ENCODE results near the gene ASB12.
"Not testable (repeated sequence)": the region's sequence is repeated elsewhere in the genome, so short reads cannot be mapped to it uniquely, and the experiment has no call there.

ASB12 gene, protein sequence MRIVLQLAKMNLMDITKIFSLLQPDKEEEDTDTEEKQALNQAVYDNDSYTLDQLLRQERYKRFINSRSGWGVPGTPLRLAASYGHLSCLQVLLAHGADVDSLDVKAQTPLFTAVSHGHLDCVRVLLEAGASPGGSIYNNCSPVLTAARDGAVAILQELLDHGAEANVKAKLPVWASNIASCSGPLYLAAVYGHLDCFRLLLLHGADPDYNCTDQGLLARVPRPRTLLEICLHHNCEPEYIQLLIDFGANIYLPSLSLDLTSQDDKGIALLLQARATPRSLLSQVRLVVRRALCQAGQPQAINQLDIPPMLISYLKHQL

DNA sequence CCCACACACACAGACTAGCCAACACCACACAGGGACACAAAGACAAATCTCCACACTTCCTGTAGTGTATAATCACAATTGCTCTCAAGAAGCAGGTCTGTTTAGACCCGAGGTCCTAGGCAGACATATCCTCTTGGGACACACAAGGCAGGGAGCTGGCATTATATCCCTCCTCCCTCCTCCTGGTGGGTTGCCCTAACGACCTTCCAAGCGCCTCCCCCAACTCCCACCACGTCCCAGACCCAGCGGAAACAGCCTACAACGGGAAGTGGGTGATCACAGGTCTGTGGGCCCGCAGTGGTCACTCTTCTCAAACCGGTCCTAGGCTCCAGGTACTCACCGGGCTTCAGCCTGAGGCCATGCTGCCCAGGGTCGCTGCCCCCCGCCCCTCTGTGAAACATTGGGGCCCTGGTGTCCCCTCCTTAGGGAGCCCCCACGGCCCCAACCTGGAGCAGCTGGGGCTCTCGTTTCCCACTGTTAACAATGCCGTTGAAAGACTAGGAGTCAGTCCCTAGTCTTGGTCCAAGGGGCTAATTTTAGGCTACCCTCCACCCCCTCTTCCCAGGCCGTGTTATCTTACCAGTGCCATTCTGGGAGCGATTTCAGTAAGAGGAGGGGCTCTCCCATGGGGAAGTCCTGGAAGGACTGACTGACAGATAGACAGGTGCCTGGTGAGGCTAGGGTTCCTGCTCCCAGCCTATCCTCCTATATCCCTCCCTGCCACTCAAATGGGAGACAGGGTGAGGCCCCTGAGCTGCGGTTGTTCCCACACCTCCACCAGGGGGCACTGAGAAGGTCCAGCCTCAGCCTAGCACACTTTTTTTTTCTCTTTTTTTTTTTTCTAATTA, at the start of gene ASB12:
Gene ASB12 (minus strand): TSS at position 485 of the 848 bp plus-strand sequence. CDS start 4,957 bp downstream, outside the sequence.
- no peak for DNase-seq (ENCODE audit: insufficient read length, low spot score)
- FAIRE-seq, result no peak

DNA sequence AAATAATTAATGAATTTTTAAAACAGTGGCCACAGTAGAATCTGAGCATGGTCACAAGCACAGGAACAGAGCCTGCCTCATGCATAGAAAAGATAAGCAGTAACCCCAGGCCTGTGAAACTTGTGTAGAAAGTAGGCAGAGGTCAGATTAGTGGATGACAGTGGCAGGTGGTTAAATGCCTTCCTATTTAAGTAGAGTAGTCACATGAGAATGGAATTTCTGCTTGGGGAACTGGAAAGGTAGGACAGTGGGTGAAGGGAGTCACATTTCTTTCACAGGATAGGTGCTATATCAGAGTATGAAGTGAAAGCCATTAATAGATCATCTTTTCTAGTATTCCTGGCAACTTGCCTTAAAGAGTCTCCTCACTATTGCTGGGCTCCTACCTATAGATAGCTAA, 34.9 kb upstream of the ASB12 start:
- DNase-seq (ENCODE audit: insufficient read length, low spot score) (no peak), FAIRE-seq (no peak)

DNA sequence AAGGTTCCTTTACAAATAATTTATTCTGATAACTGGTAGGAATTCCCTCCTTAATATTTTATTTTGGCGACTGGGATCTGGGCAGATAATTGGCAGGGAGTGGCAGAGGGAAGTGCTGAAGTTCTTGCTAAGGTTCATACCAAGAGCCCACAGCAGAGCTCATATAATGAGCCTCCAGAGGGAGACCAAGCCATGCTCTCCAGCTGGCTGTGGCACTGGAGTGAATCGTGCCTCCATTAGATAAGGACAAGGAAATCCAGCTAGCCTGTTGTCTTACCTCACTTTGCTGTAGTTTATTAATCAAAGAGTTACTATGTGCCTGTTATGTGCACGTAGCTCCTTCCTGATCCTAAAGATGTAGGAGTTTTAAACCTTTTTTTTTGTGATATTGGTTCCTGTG, 1.3 kb downstream of the ASB12 start:
- FAIRE-seq (no peak), DNase-seq (ENCODE audit: insufficient read length, low spot score) (no peak)

DNA sequence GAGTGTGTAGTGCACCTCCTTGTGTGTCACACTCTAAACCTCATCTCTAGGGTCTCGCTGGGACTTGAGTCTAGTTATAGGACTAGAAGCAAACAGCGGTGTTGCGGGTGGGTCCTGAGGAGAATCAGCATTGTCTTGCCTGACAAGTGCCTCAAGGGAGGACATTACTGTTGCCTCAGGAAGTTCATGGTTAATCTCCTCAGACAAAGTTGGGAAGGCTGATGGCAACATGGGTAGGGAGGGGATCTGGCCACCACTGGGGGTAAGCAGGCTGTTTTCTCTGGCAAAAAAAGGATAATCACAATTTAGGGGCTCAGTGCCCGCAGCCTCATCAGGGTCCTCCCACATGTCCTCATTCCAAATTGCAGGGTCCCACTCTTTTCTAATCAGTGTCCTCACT, 12.4 kb downstream of the ASB12 start:
- no peak for DNase-seq (ENCODE audit: insufficient read length, low spot score)
- no peak for FAIRE-seq

DNA sequence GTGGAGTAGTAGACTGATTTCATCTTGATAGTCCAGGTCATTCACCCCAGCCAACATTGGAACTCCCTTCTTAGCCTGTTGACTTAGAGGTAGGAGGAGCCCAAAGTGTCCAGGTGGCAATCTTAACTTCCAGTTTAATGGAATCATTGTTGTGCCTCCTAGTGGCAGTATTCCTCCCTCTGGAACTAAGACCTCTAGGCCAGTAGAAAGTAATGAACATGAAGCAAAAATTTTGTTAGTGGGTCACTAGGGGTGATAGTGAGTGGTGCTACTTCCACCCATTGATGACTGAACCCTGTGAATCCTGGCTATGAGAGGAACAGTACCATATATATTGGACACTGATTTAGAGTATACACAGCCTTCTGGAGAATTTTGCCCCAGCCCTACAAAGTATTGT, 16.4 kb downstream of the ASB12 start:
- not testable (repeated sequence) for DNase-seq (ENCODE audit: insufficient read length, low spot score); FAIRE-seq

DNA sequence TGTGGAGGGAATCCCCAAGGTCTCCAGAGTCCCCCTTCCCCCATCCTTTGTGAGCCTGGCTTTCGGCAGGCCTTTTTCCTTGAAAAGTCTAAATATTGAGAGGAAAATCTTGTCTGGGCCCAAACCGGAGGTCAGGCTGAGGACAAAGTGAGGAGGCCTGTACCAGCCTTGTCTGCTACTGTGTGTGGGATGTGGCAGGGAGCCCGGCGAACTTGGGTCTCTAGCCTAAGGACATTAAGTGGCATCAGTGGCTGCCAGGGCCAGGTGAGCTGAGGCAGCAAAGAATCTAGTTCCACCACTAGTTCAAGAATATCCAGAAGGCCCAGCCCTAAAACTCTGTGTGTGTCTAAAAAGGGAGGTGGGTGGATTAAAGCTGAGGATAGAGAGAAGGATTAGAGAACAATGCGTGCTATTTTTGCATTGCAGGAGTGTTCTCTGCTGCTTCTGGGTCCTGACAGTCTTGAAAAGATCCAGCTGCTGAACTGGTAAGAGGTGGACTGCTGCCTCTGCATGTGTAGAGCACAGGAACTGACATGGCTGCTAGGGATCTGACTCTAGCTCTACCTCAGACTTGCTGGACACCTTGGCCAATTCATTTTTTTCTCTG, 23.7 kb downstream of the ASB12 start:
- FAIRE-seq, result no peak
- no peak for DNase-seq (ENCODE audit: insufficient read length, low spot score)

DNA sequence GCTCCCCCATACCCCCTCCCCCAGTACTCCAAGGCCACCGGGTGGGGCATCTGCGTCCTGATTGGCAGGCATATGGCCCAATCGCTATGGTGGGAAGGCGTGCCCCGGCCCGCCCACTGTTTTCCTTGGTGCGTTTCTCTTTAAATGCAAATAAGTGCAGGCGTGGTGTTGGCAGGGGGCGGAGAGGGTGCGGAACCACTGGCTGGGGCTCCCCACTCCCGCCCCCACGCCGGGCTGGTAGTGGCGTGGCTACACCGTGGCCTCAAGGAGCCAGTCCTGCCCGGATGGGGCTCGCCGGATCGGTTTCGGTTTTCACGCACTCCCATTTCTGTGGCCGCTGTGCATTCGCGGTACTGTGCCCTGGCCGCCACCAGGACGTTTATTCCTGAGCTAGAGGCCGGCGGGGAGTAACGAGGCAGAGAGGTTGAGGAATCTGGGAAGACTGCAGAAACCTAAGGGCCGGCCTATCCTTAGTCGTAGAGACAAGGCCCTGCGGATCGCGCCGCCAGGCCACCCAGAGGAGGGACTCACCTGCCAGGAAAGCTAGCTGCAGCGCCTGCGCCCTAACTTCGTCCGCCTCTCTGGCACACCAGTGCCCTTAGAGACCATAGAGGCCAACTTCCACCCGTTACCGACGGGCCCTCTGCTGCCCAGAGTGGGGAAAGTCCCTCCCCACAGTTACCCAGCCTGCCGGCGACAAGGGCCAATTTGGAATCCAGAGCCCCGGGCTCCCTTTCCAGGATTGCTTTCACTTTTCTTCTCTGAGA, 24.5 kb downstream of the ASB12 start:
- DNase-seq (ENCODE audit: insufficient read length, low spot score) (peak; percentile 45), FAIRE-seq (no peak)

DNA sequence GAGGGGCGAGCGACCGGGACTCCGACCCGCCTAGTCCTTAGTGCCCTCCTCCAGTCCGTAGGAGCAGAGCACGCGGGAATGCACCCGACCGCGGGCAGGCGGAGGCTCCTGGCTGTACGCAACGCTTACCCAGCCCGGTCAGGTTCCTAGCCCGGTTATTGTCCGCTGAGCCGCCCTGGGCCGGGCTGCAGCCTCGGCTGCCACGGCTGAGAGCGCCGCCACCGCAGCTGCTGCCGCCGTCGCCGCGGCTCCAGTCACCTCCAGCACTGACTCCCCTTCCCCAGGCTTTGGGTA, 25.0 kb downstream of the ASB12 start, which contains the start of gene AMER1:
Gene AMER1 (minus strand): TSS at position 268 of the 294 bp plus-strand sequence. CDS start 12,422 bp downstream, outside the sequence.
- DNase-seq (ENCODE audit: insufficient read length, low spot score), result no peak
- no peak for FAIRE-seq

DNA sequence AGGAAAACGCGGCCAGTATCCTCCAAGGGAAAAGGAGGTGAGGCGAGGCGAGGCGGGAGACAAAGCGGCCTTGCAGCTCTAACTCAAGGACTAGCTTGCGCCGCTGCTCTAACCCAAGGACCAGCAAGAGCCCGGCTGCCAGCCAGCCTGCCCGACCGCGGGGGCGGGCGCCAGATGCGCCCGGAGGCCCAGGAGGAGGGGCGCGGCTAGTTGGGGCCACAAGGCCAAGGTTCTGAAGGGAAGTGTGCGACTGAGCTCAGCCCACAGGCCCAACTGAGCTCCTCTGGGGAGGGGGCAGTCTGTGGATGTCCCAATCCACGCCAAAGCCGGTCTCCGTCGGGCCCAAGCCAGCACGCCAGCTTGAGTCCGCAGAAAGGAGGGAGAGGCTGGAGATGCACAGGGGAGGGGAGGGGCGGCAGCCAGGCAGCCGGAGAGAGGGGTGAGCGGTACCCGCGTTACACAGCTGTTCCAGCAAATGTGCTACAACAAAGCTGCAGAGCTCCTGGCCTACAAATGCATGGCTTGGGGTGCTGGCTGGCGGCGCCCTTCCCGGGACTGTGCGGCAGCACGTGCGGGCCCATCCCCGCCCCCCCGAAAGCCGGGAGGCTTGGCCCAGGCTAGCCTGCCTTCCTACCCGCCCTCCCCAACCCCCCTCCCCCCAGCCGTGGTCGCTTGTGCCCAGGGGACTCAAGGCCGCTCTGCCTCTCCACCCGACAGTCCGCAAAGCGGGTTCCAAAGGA, 25.5 kb downstream of the ASB12 start:
- DNase-seq (ENCODE audit: insufficient read length, low spot score) (peak; percentile 8), FAIRE-seq (no peak)

DNA sequence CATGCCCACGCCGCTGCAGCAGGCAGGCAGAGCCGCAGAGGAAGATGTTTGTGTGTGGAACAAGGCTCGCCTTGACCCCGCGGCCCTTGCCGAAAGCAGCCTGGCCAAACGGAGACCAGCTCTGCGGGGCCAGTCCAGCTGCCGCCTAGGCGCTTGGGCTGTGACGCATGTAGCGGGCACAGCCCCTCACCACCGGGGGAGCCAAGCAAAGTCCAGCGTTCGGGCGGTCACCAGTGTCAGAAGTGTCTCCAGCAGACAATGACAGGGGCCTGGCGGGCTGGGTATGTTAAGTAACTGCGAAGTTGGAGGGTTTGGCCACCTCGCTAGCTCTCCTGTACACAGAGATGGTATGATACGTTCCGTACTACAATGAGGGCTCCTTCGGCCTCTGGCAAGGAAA, 26.2 kb downstream of the ASB12 start:
- FAIRE-seq (no peak), DNase-seq (ENCODE audit: insufficient read length, low spot score) (no peak)

DNA sequence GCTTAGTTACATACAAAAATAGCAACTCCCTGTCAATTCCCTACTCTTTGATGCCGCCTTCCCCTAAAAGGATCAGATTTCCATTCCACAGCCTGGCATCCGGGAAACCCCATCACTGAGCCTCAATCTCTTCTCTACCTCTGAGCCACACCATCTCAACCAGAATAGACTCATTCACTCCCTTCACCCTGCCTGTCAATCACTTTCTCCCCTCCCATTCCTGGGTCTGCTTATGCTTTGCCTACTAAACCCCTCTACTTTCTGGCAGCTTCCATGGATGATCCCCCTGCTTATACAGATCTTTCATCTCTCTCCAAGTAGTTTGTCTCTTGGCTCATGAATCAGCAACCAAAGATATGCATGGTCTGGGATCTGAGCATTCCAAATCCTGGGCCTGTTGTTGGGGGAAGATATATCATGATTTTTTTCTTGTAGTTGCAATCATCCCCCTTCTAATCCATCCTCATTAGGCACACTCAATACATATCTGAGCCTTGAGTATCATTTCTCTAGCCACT, 27.5 kb downstream of the ASB12 start:
- DNase-seq (ENCODE audit: insufficient read length, low spot score), result no peak
- FAIRE-seq, result no peak

DNA sequence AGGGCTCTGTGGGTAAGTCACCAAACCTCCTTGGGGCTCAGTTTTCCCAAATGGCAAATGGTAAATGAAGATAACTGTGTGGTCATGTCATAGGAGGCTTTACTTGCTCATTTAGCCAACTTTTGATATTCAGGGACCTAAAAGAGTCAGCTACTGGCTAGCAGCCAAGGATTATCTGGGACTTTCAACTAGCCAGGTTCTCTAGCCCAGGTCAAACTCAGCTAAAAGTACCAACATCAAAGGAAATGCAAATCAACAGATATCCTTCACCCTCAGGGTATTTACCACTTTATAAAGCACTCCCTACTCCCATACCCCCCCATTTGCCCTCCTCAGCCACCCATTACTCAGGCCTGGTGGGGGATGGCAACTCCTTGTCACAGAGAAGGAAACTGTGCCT, 32.4 kb downstream of the ASB12 start:
- DNase-seq (ENCODE audit: insufficient read length, low spot score), result no peak
- no peak for FAIRE-seq

DNA sequence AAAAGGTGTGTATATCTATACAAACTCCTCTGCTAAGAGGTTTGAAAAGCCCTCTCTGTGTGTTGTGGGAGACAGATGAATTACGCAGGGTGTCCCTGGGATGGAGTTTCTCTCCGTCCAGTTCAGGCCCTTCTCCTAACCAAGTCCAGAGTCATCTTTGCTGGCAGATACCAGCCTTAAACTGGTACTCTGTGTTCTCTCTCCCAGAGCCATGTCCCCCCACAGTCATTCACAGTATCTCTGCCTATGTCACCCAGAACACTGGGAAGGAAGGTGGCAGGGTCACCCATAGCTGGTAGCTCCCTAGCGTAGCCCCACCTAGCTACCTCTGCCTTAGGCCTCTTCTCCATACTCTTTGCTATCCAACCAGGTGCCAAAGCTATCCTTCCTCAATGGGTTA, 33.8 kb downstream of the ASB12 start:
- DNase-seq (ENCODE audit: insufficient read length, low spot score) (no peak), FAIRE-seq (no peak)

DNA sequence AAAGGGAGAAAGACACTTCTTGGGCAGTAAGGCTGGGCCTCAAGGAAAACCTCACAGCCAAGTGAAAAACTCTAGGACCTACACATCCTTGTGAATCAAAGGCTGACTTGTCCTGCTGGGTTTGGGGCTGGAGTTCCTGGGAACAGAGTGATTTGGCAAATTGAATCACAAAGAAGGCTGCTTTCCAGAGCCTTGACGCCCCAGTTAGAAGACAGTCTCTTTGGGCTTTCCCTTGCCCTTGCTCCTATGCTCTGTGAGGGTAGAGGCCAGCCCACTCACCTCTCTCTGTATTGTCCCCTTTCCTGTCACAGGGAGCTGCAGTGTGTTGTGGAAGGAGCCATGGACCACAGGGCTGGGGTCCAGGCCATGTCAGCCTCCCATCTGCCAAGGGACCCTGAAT, 34.5 kb downstream of the ASB12 start:
- no peak for DNase-seq (ENCODE audit: insufficient read length, low spot score)
- FAIRE-seq, result no peak

DNA sequence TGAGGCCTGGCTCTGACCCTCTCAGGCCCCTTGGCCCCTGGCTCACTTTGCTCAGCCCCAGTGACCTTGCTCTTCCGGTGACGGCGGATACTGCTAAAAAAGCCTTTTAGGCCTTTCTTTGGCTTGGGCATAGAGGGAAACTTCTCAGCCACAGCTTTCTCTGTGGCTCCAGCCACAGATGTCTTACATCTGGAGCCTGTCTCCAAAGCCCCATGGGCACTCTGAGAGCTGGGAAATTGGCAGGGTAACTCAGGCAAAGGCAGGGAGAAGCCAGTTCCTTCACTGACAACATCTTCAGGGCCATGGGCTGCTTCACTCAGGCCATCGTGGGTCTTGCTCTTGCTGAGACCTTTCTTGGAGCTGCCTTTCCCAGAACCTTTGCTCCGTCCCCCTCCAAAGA, 37.7 kb downstream of the ASB12 start:
- FAIRE-seq (no peak), DNase-seq (ENCODE audit: insufficient read length, low spot score) (no peak)

DNA sequence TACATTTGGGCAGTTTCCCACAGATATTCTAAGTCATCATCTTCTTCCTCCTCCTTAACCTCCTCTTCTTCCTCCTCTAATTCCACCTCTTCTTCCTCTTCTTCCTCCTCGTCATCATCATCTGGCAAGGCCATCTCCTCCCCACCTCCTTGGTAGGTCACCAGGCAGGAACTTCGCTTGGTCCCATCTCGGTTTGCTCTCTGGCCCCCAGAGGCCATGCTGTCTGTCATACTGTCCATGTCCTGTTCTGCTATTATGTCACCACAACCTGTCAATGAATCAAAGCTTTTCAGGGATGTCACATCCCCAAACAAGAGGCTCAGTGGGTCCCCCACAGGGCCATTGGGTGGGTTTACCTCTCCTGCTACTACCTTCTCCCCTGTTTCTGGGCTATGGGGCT, 38.4 kb downstream of the ASB12 start:
- DNase-seq (ENCODE audit: insufficient read length, low spot score) (no peak), FAIRE-seq (no peak)

DNA sequence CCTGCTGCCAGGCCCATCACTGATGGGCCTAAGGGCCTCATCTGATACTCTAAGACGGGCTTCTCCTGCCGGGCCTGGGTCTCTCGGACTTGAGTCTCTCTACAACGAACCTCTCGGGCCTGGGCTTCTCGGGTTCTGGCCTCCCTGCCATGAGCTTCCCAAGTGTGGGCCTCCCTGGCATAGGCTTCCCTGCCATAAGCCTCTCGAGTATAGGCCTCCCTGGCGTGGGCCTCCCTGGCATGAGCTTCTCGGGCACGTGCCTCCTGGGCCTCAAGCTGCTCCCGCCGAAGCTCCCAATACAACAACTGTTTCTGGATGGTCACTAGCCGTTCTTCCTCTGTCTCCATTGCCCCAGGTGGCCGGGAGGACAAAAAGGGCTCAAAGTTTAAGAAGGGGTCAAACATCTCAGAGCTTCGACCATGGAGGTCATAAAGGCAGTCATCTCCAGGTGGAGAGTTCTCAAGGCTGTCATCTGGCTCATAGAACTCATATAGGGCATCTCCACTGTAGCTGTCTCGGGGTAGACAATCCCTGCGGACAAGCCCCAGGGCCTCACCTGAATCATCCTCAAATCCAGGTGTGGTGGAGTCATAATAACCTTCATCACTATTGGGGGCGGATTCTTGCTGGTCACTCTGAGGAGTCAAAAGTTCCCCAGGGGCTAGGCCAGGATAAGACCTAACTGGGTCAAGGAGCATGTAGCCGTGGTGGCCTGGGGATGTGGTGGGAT, 39.0 kb downstream of the ASB12 start:
- FAIRE-seq (no peak), DNase-seq (ENCODE audit: insufficient read length, low spot score) (no peak)

DNA sequence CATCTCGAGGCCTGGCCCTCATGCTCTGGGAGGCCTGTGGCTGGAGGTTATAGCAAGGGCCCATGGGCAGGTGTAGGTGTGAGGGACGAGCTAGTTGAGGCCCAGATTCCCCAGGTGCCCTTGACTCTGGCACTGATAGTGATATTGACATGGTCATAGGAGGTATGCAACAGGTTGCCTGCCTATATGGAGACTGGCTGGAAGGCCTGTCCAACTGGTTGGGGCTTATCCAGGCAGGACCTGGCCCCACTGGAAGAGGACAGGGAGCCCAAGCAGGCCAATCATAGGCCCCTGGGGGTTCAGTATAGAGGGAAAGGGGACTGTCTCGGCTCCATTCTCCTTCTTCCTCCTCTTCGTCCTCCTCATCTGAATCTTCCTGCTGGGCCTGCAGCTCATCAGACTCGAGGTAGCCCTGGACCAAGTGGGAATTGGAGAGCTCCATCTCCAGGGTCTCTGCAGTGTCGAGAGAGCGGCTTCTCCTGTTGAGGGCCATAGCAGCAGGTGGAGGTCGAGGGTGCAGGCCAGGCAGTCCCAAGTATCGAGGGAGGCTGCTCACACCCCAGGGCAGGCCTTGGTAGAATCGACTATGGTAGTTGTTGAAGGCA, 40.2 kb downstream of the ASB12 start:
- no peak for DNase-seq (ENCODE audit: insufficient read length, low spot score)
- FAIRE-seq, result no peak

DNA sequence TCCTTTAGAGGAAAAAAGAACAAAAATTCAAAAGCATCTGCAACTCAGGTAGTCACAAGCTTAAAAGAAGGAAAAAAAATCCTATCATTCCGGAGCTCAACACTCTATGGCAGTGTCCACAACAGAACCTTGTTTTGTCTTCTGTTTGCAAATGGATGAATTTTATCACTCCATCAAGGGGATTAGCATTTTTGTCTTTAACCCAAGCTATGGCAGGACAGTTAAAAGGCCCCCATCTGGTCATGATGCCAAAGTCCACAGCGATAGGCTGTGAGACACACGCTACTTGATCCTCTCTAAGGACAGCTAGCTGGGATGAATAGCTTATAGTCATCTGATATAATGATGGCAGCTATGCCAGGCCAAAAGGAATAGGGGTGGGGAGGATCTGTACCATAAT, 41.5 kb downstream of the ASB12 start:
- FAIRE-seq (no peak), DNase-seq (ENCODE audit: insufficient read length, low spot score) (no peak)

Measured in HTR-8/SVneo (cell line).